ENCODE measurements around the gene ZNF423. TPM values are rescaled to one million over a fixed set of nuclear protein-coding genes. Genes with fewer than 3 reads are reported as not detected.

The ZNF423 gene
- polyA plus RNA-seq, 1 donor from 2014 or later: 4.5 TPM

GRCh38 chr16:49816875-49817274 lies 39.0 kb downstream of the ZNF423 start:
- TF ChIP-seq SMC3 (conservative IDR thresholded peaks at IDR 0.05; ENCODE audit: poor library complexity): no peak
- no peak for TF ChIP-seq REST (IDR thresholded peaks at IDR 0.05; ENCODE audit: borderline replicate concordance)
- TF ChIP-seq TAF1 (IDR thresholded peaks at IDR 0.05; ENCODE audit: low read depth): no peak
- TF ChIP-seq EP300 (conservative IDR thresholded peaks at IDR 0.05; ENCODE audit: poor library complexity, severe bottlenecking): no peak
- TF ChIP-seq EZH2 (IDR thresholded peaks at IDR 0.05; ENCODE audit: borderline replicate concordance, insufficient read depth, low read length, poor library complexity, severe bottlenecking): no peak
- TF ChIP-seq MXI1 (conservative IDR thresholded peaks at IDR 0.05; ENCODE audit: poor library complexity, severe bottlenecking): no peak
- no peak for TF ChIP-seq RAD21 (conservative IDR thresholded peaks at IDR 0.05)
- no peak for TF ChIP-seq POLR2AphosphoS5 (IDR thresholded peaks at IDR 0.05)
- no peak for TF ChIP-seq CTCF (IDR thresholded peaks at IDR 0.05; ENCODE audit: poor library complexity, severe bottlenecking)
- no peak overlapping the region for H3K4me3 ChIP-seq (ENCODE audit: low read length)
- no peaks in the 10 kb centered on the region for H3K36me3 ChIP-seq (ENCODE audit: insufficient read depth, low read length)
- no peaks in the 10 kb centered on the region for H3K9me2 ChIP-seq (ENCODE audit: insufficient read depth, low read length)
- no peaks in the 10 kb centered on the region for H4K20me1 ChIP-seq (ENCODE audit: insufficient read depth)
- H3F3A ChIP-seq (ENCODE audit: insufficient read depth, low read length, poor library complexity, severe bottlenecking): no peaks in the 10 kb centered on the region
- no peak overlapping the region for H3K27ac ChIP-seq (ENCODE audit: low read length)
- no peaks in the 10 kb centered on the region for H3K9me3 ChIP-seq (ENCODE audit: low read length)
- no peak overlapping the region for H3K4me2 ChIP-seq (ENCODE audit: low read length)
- no peak overlapping the region for H3K9ac ChIP-seq (ENCODE audit: low read length)
- H3K27me3 ChIP-seq (ENCODE audit: insufficient read depth, low read depth, low read length): no peaks in the 10 kb centered on the region
- H2AFZ ChIP-seq (ENCODE audit: low read depth, low read length): no peak overlapping the region
- H3K79me2 ChIP-seq (replicated peaks; ENCODE audit: insufficient read depth, low read length): no peaks in the 10 kb centered on the region

- Histone ChIP-seq H3K27ac (ENCODE audit: low read length) (no peak overlapping the region), H3K4me2 (ENCODE audit: low read length) (no peak overlapping the region), H3K27me3 (ENCODE audit: insufficient read depth, low read depth, low read length) (no peaks in the 10 kb centered on the region), H3K4me3 (ENCODE audit: low read length) (no peak overlapping the region), H3K36me3 (ENCODE audit: insufficient read depth, low read length) (no peaks in the 10 kb centered on the region), H3K9me2 (ENCODE audit: insufficient read depth, low read length) (no peaks in the 10 kb centered on the region), H3K9ac (ENCODE audit: low read length) (no peak overlapping the region), H3K79me2 (replicated peaks; ENCODE audit: insufficient read depth, low read length) (no peaks in the 10 kb centered on the region), H2AFZ (ENCODE audit: low read depth, low read length) (no peak overlapping the region), H4K20me1 (ENCODE audit: insufficient read depth) (no peaks in the 10 kb centered on the region), H3K9me3 (ENCODE audit: low read length) (no peaks in the 10 kb centered on the region), H3F3A (ENCODE audit: insufficient read depth, low read length, poor library complexity, severe bottlenecking) (no peaks in the 10 kb centered on the region)
- TF ChIP-seq POLR2AphosphoS5 (IDR thresholded peaks at IDR 0.05) (no peak), RAD21 (conservative IDR thresholded peaks at IDR 0.05) (no peak), REST (IDR thresholded peaks at IDR 0.05; ENCODE audit: borderline replicate concordance) (no peak), SMC3 (conservative IDR thresholded peaks at IDR 0.05; ENCODE audit: poor library complexity) (no peak), EP300 (conservative IDR thresholded peaks at IDR 0.05; ENCODE audit: poor library complexity, severe bottlenecking) (no peak), EZH2 (IDR thresholded peaks at IDR 0.05; ENCODE audit: borderline replicate concordance, insufficient read depth, low read length, poor library complexity, severe bottlenecking) (no peak), MXI1 (conservative IDR thresholded peaks at IDR 0.05; ENCODE audit: poor library complexity, severe bottlenecking) (no peak), TAF1 (IDR thresholded peaks at IDR 0.05; ENCODE audit: low read depth) (no peak), CTCF (IDR thresholded peaks at IDR 0.05; ENCODE audit: poor library complexity, severe bottlenecking) (no peak)
Observed at GRCh38 chr16:49811644-49812334, 44.1 kb downstream of the ZNF423 start.
